PC-9 (cell line): ENCODE measurements around the gene QTRT2. TPM values are rescaled to one million over a fixed set of nuclear protein-coding genes. Genes with fewer than 3 reads are reported as not detected.

Experiments used
- BruUV-seq: library from RNA; stranded (reverse); fragments of 400-500 nt; replicated peaks from 2 replicates; lab custom pipeline; 2021; lab: Mats Ljungman, UMichigan
- CTCF ChIA-PET: fragments of 300-600 bp; sonication (Branson Sonifier 250); formaldehyde crosslinking; loops from one replicate; lab custom pipeline; 2022; ENCODE audit warnings: antibody characterized with exemption; lab: Charles Lee
- POLR2A ChIA-PET: fragments of 300-600 bp; sonication (Branson Sonifier 250); formaldehyde crosslinking; loops from one replicate; lab custom pipeline; 2022; ENCODE audit warnings: antibody characterized with exemption; ENCODE audit not compliant: unreplicated experiment; lab: Charles Lee
- DNase-seq, 2 experiments: peaks; one replicate each; pipeline versions ENCODE4 v3.0.0 to v3.0.0-alpha.2; 2015 to 2022; ENCODE audit warnings: mixed read lengths in 1 of 2
- H2AFZ ChIP-seq: fragments of 200-600 bp; sonication (generic); 2 replicates; pipeline ENCODE4 v1.8.1; 2017; ENCODE audit warnings: antibody characterized with exemption
- H3F3A ChIP-seq: fragments of 200-600 bp; sonication (generic); 2 replicates; pipeline ENCODE4 v1.8.1; 2017; ENCODE audit warnings: antibody characterized with exemption, mild to moderate bottlenecking, low read depth; ENCODE audit not compliant: insufficient read depth
- H3K27ac ChIP-seq: fragments of 200-600 bp; sonication (generic); 2 replicates; pipeline ENCODE4 v1.6.1; 2016; ENCODE audit warnings: mixed run types
- H3K27me3 ChIP-seq: fragments of 200-600 bp; sonication (generic); 2 replicates; pipeline ENCODE4 v1.6.1; 2016; ENCODE audit warnings: low read depth, mixed run types; ENCODE audit not compliant: insufficient read depth
- H3K36me3 ChIP-seq: fragments of 200-600 bp; sonication (generic); 2 replicates; pipeline ENCODE4 v1.6.1; 2016; ENCODE audit warnings: low read depth, mixed run types
- H3K4me1 ChIP-seq: fragments of 200-600 bp; sonication (generic); replicated peaks from 2 replicates; pipeline ENCODE4 v1.6.1; 2016; ENCODE audit warnings: mixed run types; ENCODE audit not compliant: insufficient read depth
- H3K4me2 ChIP-seq: fragments of 200-600 bp; sonication (generic); 2 replicates; pipeline ENCODE4 v1.6.1; 2017; ENCODE audit warnings: mixed run types
- H3K4me3 ChIP-seq: fragments of 200-600 bp; sonication (generic); 2 replicates; pipeline ENCODE4 v1.6.1; 2016; ENCODE audit warnings: mixed run types
- H3K79me2 ChIP-seq: fragments of 200-600 bp; sonication (generic); 2 replicates; pipeline ENCODE4 v1.6.1; 2017; ENCODE audit warnings: low read depth, mixed run types
- H3K9me2 ChIP-seq: fragments of 200-600 bp; sonication (generic); 2 replicates; pipeline ENCODE4 v1.8.1; 2017; ENCODE audit warnings: mild to moderate bottlenecking; ENCODE audit not compliant: insufficient read depth
- H3K9me3 ChIP-seq: fragments of 200-600 bp; sonication (generic); 2 replicates; pipeline ENCODE4 v1.8.1; 2016; ENCODE audit warnings: low read depth; ENCODE audit not compliant: insufficient read depth
- H4K20me1 ChIP-seq: fragments of 200-600 bp; sonication (generic); 2 replicates; pipeline ENCODE4 v1.8.1; 2017; ENCODE audit not compliant: insufficient read depth
- EZH2 ChIP-seq: fragments of 200-600 bp; sonication (generic); IDR thresholded peaks from 2 replicates; pipeline ENCODE4 v1.8.0; 2017; ENCODE audit warnings: antibody characterized with exemption, low read depth
- intact Hi-C: fragments of 100-400 bp; cut with micrococcal nuclease; formaldehyde crosslinking; loops from one replicate; pipeline ENCODE4 v1.10.0; 2022; ENCODE audit not compliant: unreplicated experiment
- total RNA-seq: library from RNA; stranded (reverse); gene quantifications from 2 replicates; pipeline ENCODE4 v1.2.3, GENCODE V29; 2021
- TF ChIP-seq, protein P1 (sequence below): fragments of 200-600 bp; sonication (generic); conservative IDR thresholded peaks from 2 replicates; pipeline ENCODE4 v1.6.1; 2017; ENCODE audit warnings: mixed run types, antibody characterized with exemption, mild to moderate bottlenecking, moderate library complexity

Gene QTRT2
- total RNA-seq, 1 experiment from 2014 or later = 30.4 TPM

DNA sequence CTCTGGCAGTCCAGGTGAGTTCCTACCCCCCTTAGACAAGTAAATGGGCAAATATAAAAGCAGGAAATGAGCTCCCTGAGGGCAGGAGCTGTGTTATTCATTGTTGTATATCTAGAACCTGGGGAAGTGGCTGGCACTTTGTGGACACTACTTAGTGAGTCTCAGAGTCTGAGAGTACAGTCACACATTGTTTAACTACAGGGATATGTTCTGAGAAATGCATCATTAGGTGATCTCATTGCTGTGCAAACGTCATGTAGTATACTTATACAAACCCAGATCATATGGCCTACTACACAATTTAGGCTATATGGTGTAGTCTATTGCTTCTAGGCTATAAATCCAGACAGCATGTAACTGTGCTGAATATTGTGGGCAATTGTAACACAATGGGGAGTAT lies 69.9 kb downstream of the QTRT2 start:
- no peaks in the 10 kb centered on the region; the same call in 1 of the 2 replicates for H3K9me2 ChIP-seq
- no peaks in the 10 kb centered on the region for H3K4me1 ChIP-seq
- intact Hi-C loops = no loop called here
- ChIA-PET POLR2A (interaction anchor here (0.6 kb wide), 3 partner anchors 158 to 474 kb away, joined by 3 to 4 read pairs (median 4); no protein-coding TSS in a partner anchor), CTCF (no interaction called here)
- no peaks in the 10 kb centered on the region for H3K9me3 ChIP-seq
- H3K4me3 ChIP-seq = no peak overlapping the region
- H3K27ac ChIP-seq = no peak overlapping the region
- no peaks in the 10 kb centered on the region for H3F3A ChIP-seq
- no peak for TF ChIP-seq EZH2
- TF ChIP-seq, protein P1, sequence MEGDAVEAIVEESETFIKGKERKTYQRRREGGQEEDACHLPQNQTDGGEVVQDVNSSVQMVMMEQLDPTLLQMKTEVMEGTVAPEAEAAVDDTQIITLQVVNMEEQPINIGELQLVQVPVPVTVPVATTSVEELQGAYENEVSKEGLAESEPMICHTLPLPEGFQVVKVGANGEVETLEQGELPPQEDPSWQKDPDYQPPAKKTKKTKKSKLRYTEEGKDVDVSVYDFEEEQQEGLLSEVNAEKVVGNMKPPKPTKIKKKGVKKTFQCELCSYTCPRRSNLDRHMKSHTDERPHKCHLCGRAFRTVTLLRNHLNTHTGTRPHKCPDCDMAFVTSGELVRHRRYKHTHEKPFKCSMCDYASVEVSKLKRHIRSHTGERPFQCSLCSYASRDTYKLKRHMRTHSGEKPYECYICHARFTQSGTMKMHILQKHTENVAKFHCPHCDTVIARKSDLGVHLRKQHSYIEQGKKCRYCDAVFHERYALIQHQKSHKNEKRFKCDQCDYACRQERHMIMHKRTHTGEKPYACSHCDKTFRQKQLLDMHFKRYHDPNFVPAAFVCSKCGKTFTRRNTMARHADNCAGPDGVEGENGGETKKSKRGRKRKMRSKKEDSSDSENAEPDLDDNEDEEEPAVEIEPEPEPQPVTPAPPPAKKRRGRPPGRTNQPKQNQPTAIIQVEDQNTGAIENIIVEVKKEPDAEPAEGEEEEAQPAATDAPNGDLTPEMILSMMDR = no peak
- no peak overlapping the region for H2AFZ ChIP-seq
- no peaks in the 10 kb centered on the region for H3K27me3 ChIP-seq
- no peaks in the 10 kb centered on the region for H4K20me1 ChIP-seq
- H3K4me2 ChIP-seq = no peak overlapping the region
- no peak for DNase-seq
- no peaks in the 10 kb centered on the region for H3K79me2 ChIP-seq
- H3K36me3 ChIP-seq = no peaks in the 10 kb centered on the region
- no TSS peak for BruUV-seq

DNA sequence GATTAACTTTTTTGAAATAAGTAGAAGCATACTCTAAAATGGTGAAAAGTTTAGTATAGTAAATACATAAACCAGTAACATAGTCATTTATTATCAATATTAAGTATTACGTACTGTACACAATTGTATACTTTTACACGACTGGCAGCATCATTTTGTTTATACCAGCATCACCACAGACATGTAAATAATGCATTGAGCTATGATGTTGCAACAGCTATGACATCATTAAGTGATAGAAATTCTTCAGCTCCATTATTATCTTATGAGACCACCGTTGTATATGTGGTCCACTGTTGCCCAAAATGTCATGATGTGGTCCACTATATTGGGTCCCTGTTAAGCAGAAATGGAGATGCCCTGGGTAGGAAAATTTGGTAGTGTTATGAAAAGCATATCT lies 71.0 kb downstream of the QTRT2 start:
- Histone ChIP-seq H3F3A (no peaks in the 10 kb centered on the region), H3K36me3 (no peaks in the 10 kb centered on the region), H3K9me3 (no peaks in the 10 kb centered on the region), H3K9me2 (no peaks in the 10 kb centered on the region; the same call in 1 of the 2 replicates), H4K20me1 (no peaks in the 10 kb centered on the region), H2AFZ (no peak overlapping the region), H3K4me3 (no peak overlapping the region), H3K4me1 (no peaks in the 10 kb centered on the region), H3K27ac (no peak overlapping the region), H3K79me2 (no peaks in the 10 kb centered on the region), H3K4me2 (no peak overlapping the region), H3K27me3 (no peaks in the 10 kb centered on the region)
- CTCF ChIA-PET = no interaction called here
- POLR2A ChIA-PET = no interaction called here
- intact Hi-C loops = no loop called here
- no TSS peak for BruUV-seq
- no peak for DNase-seq
- TF ChIP-seq EZH2 = no peak

DNA sequence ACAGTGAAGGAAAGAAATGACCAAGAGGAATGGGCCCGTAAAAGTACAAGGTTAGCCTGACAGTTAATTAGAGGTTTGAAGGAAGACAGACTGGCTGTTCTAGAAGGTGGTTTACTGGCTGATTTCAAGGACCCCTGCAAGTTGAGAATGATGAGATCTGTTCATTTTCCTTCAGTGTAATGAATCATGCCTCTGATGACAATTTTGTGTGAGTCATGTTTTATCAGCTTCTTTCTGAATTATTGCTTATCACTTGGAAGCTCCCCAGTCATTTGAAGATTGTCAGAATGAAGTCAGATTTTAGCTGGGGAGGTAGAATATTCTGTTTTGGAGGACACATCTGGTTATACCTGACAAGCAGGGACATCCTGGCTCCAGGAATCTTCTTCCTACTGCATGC lies 71.7 kb downstream of the QTRT2 start:
- Histone ChIP-seq H3K4me1 (no peaks in the 10 kb centered on the region), H4K20me1 (no peaks in the 10 kb centered on the region), H3F3A (no peaks in the 10 kb centered on the region), H3K27ac (no peak overlapping the region), H3K79me2 (no peaks in the 10 kb centered on the region), H3K36me3 (no peaks in the 10 kb centered on the region), H3K4me3 (no peak overlapping the region), H3K4me2 (no peak overlapping the region), H2AFZ (no peak overlapping the region), H3K27me3 (no peaks in the 10 kb centered on the region), H3K9me3 (no peaks in the 10 kb centered on the region), H3K9me2 (no peaks in the 10 kb centered on the region; the same call in 1 of the 2 replicates)
- CTCF ChIA-PET = no interaction called here
- intact Hi-C loops = no loop called here
- DNase-seq = no peak
- BruUV-seq = no TSS peak
- POLR2A ChIA-PET = interaction anchor here (0.7 kb wide), 1 partner anchor 167 kb away, joined by 3 read pairs; no protein-coding TSS in a partner anchor
- TF ChIP-seq, protein P1 = no peak
- no peak for TF ChIP-seq EZH2

DNA sequence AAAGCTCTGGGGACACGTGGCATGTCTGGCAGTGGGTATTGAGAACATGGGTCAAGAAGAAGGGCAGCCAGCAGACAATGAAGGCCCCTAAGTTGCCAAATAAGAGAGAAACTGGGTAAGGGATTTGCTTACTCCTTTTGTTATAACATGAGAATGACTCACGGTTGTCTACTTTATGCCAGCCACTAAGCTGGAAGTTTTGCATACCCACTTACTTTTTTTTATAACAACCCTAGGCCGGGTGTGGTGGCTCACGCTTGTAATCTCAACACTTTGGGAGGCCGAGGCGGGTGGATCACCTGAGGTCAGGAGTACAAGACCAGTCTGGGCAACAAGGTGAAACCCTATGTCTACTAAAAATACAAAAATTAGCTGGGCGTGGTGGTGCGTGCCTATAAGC lies 72.3 kb downstream of the QTRT2 start:
- no peak overlapping the region for H3K4me3 ChIP-seq
- no peak overlapping the region for H3K4me2 ChIP-seq
- TF ChIP-seq EZH2 = no peak
- TF ChIP-seq, protein P1 = no peak
- no peaks in the 10 kb centered on the region for H3K27me3 ChIP-seq
- no peaks in the 10 kb centered on the region for H3K36me3 ChIP-seq
- H4K20me1 ChIP-seq = no peaks in the 10 kb centered on the region
- no peak for DNase-seq
- no peaks in the 10 kb centered on the region for H3K9me3 ChIP-seq
- no TSS peak for BruUV-seq
- peaks cover 4% of the 10 kb centered on the region; the same call in 1 of the 2 replicates for H3K9me2 ChIP-seq
- ChIA-PET CTCF (no interaction called here), POLR2A (interaction anchor here (0.7 kb wide), 1 partner anchor 166 kb away, joined by 3 read pairs; no protein-coding TSS in a partner anchor)
- H3F3A ChIP-seq = no peaks in the 10 kb centered on the region
- no peaks in the 10 kb centered on the region for H3K79me2 ChIP-seq
- H3K27ac ChIP-seq = no peak overlapping the region
- intact Hi-C loops = no loop called here
- H3K4me1 ChIP-seq = no peaks in the 10 kb centered on the region
- H2AFZ ChIP-seq = no peak overlapping the region
